GM21619 (cell line): ENCODE measurements around the gene GRIA3.

ENCODE experiments used
- ATAC-seq: cut with Tn5 transposase; IDR thresholded peaks from one replicate; pipeline ENCODE4 v1.9.1; 2021; ENCODE audit not compliant: unreplicated experiment

The GRIA3 gene

DNA sequence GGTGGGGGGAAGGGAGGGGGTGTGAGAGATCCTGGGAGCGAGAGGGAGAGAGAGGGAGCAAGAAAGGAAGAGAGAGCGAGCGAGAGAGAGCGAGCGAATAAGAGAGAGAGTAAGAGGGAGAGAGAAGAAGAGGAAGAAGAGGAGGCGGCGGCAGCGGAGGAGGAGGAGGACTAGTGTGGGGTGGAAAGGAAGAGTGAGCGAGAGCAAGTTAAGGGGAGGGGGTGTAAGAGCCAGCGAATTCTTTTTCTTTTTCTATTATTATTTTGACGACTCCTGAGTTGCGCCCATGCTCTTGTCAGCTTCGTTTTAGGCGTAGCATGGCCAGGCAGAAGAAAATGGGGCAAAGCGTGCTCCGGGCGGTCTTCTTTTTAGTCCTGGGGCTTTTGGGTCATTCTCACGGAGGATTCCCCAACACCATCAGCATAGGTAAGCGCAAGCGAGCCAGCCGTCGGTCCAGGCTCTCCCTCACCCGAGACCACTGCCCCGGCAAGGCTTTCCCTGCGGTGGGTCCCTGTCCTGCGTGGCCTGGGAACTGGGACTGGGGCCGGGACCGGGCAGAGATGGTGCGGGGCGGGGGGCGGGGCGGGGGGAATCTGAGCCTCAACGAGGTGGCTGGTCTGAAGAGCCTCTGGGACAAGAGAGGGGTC, at the start of gene GRIA3:
Gene GRIA3, plus strand, starts transcription at position 60 of the 647 bp plus-strand sequence. Its CDS starts 258 bp downstream, at position 318.
- no peak for ATAC-seq

DNA sequence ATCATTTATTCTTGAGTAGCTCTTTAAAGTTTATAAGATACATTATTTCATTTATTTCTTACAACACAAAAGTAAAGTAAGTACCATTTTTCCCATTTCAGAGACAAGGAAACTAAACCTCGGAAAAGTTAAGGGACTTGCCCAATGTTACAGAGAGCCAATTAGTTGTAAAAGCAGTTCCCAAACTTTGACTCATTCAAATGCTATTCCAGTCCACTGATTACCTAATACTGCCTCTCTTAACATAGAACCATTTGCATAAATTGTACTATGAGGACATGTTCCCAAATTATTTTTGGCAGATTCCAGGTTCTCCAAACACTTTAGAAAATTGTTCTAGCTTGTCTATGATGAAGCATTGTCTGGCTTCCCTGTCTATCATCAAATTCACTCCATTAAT, 45.6 kb upstream of the GRIA3 start:
- ATAC-seq: no peak

DNA sequence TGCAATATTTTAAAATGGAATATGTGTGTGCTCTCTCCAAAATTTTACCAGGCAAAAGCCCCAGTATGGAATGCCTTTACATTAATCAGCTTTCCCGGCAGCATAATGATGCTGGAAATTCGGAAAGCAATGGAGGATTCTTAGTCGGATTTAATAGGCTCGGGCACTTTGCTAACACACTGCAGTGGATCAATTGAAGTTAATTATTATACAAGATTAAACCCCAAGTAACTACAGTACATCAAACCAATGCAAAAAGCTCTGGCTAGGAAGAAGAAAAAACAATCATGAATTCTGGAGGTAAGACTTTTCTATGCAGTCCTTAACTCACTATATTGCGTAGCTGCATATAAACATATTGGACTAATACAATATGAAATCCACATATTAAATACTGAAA, 43.6 kb upstream of the GRIA3 start:
- ATAC-seq: no peak

DNA sequence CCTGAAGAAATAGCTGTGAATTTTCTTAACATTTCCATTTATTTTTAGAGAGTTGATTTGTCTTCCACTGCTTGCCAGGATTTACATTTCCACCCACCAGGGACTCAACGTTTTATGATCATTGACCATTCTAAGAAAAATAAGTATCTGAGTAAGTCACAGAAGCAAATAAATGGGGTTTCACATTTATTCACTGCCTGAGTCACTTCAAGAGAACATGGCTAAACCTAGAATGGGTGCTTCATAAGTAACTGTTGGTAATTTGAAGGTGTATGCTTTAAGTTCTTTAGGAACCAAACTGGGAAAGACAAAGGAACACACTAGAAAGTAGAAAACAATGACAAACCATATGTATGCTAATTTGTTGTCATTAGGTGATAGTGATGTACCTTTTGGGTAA, 43.2 kb upstream of the GRIA3 start:
- no peak for ATAC-seq

DNA sequence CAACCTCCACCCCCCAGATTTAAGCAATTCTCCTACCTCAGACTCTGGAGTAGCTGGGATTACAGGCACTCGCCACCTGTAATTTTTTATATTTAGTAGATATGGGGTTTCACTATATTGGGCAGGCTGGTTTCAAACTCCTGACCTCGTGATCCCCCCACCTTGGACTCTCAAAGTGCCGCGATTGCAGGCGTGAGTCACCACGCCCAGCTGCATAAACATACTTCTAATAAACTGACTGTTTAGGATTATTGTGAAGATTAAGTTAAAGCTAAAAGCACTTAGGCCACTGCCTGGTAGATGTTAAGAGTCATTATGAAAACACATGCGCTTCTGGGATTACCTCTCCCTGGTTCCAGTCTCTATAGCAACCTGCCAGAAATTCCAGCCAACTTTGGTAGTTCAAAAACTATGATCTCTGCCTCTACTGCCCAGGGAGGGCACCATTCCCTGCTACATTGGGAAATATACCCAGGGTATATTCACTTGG, 30.2 kb upstream of the GRIA3 start:
- ATAC-seq: no peak

DNA sequence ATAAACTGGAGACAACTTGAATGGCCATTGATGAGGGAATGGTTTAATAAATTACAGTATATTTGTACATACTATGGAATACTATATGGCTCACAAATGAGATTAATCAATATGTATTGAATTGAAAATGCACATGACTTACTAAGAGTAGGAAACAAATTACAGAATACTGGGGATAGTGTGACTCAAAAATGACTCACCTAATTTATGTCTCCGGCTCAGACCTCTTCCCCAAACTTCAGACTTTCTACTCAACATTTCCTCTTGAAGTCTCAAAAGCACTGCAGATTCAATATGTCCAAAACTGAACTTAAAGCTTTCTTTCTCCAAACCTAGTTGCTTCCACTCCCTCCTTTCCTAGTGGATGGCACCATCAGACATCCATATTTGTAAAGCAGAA, 28.8 kb upstream of the GRIA3 start:
- no peak for ATAC-seq

DNA sequence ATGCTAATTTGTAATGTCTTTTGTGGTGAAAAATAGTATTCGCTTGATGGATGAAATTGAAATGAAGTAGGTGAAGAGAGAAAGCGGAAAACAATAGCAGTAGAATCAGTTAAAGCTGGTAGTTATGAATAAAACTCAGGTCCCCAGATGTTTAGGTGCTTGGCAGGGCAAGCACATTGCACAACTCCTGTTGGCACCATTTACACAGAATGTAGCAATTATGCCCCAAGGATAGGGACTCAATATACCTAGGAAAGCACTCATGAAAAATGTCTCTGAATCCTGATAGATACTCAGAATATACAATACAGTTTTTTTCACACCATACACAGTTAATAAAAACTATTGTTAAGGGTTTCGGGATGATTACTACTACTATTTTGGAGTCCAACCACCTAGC, 26.5 kb upstream of the GRIA3 start:
- no peak for ATAC-seq

DNA sequence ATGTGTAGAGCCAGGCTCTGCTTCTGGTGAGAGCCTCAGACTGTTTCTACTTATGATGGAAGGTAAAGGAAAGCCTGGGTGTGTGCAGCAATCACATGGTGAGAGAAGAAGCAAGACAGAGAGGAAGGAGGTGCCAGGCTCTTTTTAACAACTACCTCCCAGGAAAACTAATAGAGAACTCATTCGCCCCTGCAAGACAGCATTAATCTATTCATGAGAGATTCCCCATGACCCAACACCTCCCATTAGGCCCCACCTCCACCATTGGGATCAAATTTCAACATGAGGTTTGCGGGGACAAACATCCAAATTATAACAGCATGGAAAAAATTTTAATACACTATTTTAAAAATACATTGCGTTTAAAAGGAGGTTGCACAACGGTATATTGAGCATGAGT, 24.7 kb upstream of the GRIA3 start:
- ATAC-seq: no peak

DNA sequence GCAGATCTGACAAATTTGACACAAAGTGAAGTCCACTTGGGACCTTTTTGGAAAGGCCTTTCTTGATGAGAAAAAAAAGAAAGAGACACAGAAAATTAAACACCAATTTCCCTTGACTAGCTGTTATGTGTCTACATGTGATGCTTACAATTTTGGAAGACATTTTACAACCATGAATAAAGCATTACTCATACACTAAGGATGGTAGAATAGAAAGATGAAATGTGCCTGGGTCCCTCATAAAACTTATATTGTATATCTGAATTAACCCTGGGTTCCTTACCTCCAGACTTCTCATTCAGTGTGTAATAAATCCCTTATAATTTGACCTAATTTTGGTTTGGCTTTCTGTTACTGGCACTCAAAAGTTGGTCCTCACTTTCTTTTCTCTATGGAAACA, 16.5 kb upstream of the GRIA3 start:
- ATAC-seq: no peak

DNA sequence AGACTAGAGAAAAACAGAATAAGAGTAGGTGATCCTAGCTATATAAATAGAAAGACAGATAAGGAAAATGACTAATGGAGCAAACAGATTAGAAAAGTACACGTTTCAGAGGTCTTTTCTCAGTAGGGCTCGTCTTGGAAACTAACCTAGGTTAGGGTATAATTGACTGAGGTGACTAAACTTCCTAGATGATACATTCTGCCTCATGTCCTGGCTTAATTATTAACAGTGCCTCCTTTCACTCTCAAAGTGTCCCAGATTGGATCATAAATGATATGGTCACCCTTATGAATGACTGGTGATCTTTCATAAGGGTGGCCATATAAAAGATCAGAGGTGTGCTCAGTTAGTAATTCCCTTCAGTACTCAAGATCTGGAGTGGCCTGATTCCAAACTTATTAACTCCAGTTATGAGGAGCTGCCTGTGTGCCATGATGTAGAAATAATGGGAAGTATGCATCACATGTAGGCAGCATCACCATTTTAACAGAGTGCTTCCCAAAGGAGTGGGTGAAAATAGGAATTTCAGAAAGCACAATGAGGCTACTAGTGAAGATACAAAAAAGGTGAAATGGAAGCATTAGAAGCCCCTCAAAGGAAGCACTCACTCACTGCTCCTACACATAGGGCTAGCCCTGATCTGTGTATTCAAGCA, 14.7 kb upstream of the GRIA3 start:
- ATAC-seq: peak; percentile 50

DNA sequence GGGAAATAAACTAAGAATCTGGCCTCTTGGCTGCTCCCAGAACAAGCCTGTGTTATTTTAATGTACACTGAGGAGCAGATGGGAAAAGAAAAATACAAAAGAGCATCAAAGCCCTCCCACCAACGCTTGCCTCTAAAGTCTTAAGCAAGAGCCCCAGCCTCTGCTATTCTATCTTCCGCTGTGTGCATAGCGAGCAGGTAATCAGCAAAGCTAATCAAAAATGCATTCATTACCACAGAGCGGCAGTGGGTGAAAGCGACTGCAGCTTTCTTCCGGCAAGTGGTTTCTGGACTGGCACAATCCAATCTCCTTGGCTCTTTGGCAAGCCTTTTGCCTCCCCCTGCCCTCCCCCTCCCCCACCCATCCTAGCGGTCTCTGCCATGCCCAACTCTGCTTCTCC, 13.5 kb upstream of the GRIA3 start:
- ATAC-seq: no peak

DNA sequence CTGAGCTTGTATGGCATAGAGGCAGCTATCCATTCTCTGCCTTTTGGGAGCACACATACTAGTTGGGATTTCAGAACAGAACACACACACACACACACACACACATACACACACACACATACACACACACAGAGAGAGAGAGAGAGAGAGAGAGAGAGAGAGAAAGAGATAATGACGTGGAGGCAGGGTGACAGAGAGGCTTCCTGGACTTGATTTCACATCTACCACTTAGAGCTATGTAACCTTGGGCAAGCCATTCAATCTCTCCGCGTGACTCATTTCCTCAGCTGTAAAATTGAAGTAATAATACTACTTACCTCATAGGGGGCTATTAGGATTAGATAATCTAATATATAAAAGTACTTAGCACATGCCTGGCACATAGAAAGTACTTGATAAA, 12.3 kb upstream of the GRIA3 start:
- no peak for ATAC-seq

DNA sequence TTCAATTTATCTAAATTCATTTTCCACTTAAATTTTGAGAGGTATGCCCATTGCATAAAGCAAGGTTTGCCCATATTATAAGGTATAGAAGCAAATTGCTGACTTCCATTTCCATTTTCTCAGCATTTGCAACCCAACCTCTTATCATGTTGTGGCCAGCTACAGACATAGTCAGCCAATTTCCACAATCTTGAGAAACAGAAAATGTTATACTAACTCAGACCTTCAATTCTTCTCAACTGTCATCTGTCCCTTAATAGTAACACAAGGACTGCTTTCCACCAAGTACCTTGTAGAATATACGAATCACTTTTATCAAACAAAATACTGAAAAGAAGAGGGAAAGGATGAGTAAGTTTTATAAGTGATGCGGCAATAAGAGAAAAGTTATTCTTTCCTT, 11.2 kb upstream of the GRIA3 start:
- no peak for ATAC-seq

DNA sequence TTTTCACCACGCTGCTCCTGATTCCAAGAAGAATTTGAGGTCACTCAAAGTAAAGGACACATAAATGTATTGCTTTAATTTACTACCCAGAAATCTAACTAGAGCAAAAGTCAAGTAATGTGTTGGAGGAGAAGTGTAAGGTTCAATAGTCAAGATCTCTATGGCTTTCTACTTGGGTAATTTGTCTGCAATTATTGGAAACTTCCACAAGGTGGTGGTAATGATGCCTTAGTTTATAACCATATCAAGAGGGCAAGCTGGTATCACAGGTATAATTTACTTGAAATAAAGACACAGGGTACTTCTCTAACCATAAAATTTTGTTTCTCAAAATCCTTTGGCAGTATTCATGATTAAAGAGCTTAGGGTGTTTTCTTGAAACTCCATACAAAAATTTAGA, 10.2 kb upstream of the GRIA3 start:
- ATAC-seq: no peak

DNA sequence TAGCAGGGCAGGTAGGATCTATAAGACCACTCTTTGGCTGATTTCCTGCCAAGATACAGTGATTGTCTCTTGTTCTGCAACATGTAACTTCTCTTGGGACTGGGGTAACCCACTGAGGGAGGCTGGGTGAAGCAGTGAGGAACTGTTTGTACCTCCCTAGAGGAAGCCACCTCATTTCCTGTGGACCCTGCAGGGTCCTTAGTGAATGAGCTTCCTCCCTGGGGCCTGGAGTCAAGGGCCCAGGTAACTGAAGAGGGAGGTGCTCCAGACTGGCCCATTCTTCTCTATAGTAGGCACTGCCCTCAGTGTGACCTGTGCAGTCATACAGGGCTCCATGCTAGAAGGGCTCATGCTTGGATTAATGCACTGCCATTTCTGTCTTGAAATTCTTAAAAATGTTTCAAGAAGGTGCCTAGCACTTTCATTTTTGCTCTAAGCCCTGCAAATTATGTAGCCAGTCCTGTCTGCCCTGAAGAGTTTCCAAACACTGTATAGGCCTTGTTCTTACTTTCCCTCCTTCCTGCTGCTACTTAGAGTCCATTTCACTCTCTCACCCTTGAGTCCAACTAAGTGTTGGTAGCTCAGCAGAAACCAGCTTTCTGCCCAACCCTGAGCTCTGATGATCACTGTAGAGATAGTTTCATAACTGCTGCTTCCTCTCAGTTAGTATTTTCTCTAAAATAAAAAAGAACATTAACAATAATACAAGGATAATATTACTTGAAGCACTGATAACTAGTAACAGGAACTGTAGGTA, 8.5 kb upstream of the GRIA3 start:
- no peak for ATAC-seq

DNA sequence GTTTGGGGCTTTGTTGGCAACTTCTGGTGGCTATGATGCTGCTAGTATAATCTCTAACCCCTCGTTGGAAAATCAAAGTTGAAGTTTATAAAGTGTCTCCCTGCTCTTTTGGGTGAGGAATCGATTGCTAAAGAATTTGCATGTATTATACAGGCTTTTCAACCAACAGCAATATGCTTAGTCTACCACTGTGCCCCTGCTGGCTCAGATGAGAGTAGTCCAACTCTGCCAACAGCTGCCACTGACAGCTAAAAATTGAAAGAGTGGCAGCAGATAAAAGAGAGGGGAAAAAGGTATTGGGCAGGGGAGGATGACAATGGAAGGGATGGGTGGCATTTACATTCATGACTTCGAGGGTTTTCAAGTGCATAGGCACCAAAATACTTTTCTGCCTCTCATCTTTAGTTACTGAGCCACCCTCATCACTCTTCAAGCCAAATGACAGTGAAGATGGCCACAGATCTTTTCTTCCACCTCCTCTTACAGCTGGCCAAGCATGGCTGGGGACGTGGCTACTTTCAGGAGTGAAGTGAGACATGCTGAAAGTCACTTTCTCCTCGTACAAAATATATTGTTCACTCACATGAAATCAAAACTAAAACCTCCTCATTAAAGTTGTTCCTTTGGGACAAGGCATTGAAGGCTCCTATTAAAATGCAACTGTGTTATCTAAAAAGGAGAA, 2.7 kb upstream of the GRIA3 start:
- ATAC-seq: no peak

DNA sequence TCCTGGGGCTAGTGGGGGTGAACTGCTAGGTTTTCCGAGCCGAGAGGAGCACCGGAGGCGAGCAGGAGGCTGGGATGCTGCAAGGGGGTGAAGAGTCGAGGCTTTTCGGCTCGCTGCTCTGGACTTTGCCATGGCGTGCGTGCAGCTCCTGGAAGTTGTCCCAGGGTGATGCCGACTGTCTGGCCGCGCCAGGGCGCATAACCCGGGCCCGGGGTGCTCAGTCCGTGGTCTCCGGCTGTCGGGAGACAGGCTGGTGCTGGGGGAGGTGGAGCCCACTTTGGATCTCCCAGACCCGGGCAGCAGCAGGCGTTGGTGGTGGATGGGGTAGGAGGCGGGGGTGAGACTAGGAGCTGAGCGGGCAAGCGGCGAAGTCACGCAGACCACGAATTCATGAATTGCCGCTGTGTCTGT, 793 bp downstream of the GRIA3 start:
- ATAC-seq: no peak

DNA sequence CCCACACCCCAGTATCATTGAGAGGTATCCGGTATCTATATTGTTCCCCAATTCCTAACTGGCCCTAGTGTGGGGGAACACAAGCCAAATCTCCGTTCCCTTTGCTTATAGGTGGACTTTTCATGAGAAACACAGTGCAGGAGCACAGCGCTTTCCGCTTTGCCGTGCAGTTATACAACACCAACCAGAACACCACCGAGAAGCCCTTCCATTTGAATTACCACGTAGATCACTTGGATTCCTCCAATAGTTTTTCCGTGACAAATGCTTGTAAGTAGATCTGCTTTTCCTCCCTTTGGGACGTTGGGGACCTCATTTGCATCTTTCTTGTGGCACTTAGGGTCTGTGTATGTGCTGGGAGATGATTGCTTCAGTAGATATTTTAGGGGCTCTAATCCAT, 1.6 kb downstream of the GRIA3 start:
- ATAC-seq: no peak

DNA sequence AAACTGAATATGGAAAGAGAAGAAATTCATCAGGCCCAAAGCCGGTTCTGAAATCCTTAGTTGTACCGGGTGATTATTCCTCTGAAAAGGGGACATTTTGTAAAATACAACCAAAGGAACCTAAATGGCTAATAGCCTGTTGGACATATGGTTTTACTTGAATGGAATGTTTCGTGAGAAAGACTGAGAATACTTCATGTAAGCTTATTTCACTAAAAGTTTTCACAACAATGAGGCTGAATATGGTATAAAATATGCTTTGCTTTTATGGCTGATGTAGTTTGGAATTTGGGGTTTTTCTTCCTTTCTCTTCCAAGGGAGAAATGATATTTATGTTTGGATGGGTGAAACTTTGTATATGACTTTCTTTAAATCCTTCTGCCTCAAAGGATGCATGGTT, 2.7 kb downstream of the GRIA3 start:
- no peak for ATAC-seq

DNA sequence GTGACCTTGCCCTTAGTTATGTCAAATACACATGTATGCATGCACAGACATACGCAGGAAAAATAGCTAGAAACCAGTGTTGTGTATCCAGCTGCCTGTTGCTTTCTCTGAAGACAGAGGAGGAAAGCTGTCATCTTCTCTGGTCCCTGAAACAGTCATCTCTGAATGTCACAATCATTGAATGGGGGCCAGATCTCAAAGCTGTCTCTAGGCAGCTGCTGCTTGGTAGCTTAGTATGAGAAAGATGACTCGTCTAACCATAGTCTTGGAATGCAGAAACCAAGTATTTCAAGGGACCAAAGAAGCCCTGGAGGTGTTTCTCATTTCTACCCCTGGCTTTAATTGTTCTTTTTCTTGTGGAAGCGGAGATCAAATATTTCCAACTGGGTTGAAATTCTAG, 4.0 kb downstream of the GRIA3 start:
- no peak for ATAC-seq

DNA sequence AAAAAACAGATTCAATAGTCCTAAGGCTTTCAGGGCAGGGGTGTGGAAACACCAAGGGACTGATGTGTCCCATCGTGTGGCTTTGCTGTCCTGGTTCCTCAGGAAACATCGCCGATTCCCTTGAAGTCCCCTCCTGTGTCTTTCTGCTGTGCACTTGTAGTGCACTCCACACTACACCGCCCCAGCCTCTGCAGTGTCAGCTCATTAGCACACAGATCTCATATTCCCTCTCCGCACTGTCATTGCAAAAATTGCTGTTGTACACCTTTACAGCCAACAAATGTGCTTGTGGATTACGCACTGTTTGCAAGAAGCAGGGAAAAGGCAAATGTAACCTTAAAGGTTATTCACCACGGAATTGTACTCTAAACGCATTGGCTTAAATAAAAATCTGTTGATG, 5.3 kb downstream of the GRIA3 start:
- ATAC-seq: no peak

DNA sequence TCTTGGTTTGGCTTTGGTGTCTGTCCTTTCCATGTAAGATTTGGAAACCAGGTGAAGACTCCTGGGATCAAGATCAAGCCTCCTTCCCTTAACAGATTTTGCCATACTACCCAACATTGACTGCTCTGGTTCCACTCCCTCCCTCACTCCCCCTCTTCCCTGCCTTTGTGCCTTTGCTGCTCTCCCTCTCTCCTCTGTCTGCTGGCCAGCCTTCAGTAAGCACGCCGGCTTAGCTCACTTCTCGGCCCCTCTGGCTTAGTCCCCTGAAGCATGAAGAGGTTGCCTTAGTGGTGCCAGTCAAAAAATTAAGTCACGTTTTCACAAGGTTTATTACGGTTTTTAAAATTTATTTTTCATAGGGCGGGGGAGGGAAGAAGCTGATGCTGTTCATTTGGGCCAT, 6.0 kb downstream of the GRIA3 start:
- ATAC-seq: no peak
